OCI-LY1 (cell line): ENCODE results near the gene KCNK13.

Source experiments
- H2AFZ ChIP-seq: fragments of 200-600 bp; sonication (generic), shearing (Covaris generic); 2 replicates; pipeline ENCODE4 v1.6.0; 2014; ENCODE audit warnings: antibody characterized with exemption, mild to moderate bottlenecking, low read length
- H3F3A ChIP-seq: fragments of 200-600 bp; sonication (generic), shearing (Covaris generic); 2 replicates; pipeline ENCODE4 v1.6.0; 2014; ENCODE audit warnings: mild to moderate bottlenecking, antibody characterized with exemption, low read length, moderate library complexity; ENCODE audit not compliant: insufficient read depth
- H3K27ac ChIP-seq: fragments of 200-600 bp; sonication (generic); 2 replicates; pipeline ENCODE4 v1.5.1; 2014; ENCODE audit warnings: low read length, mixed run types, mild to moderate bottlenecking, low read depth; ENCODE audit not compliant: poor library complexity, severe bottlenecking
- H3K27me3 ChIP-seq: fragments of 200-600 bp; sonication (generic); 2 replicates; pipeline ENCODE4 v1.6.0; 2014; ENCODE audit warnings: antibody characterized with exemption, mild to moderate bottlenecking, low read length, moderate library complexity; ENCODE audit not compliant: insufficient read depth
- H3K36me3 ChIP-seq: fragments of 200-600 bp; sonication (generic); 2 replicates; pipeline ENCODE4 v1.6.1; 2014; ENCODE audit warnings: mild to moderate bottlenecking, antibody characterized with exemption, low read length, moderate library complexity, mixed read lengths; ENCODE audit not compliant: insufficient read depth
- H3K4me1 ChIP-seq: fragments of 200-600 bp; sonication (generic); 2 replicates; pipeline ENCODE4 v1.5.1; 2014; ENCODE audit warnings: mild to moderate bottlenecking, low read length, moderate library complexity; ENCODE audit not compliant: insufficient read depth, severe bottlenecking
- H3K4me2 ChIP-seq: fragments of 200-600 bp; sonication (generic), shearing (Covaris generic); 2 replicates; pipeline ENCODE4 v1.6.1; 2014; ENCODE audit warnings: low read length
- H3K4me3 ChIP-seq: fragments of 200-600 bp; sonication (generic); 2 replicates; pipeline ENCODE4 v1.5.1; 2014; ENCODE audit warnings: low read length, low read depth, mild to moderate bottlenecking, mixed read lengths; ENCODE audit not compliant: poor library complexity, severe bottlenecking
- H3K79me2 ChIP-seq: fragments of 200-600 bp; shearing (Covaris generic); 2 replicates; pipeline ENCODE4 v1.6.1; 2016; ENCODE audit warnings: mixed run types, low read length, mixed read lengths; ENCODE audit not compliant: insufficient read depth
- H3K9ac ChIP-seq: fragments of 200-600 bp; sonication (generic), shearing (Covaris generic); 2 replicates; pipeline ENCODE4 v1.6.1; 2014; ENCODE audit warnings: mild to moderate bottlenecking, low read length, mixed read lengths
- H3K9me2 ChIP-seq: fragments of 200-600 bp; sonication (generic), shearing (Covaris generic); 2 replicates; pipeline ENCODE4 v1.6.1; 2014; ENCODE audit warnings: low read depth, mild to moderate bottlenecking, low read length, mixed read lengths
- H3K9me3 ChIP-seq: fragments of 200-600 bp; shearing (Covaris generic); 2 replicates; pipeline ENCODE4 v1.6.1; 2014; ENCODE audit warnings: low read length, mixed read lengths
- H4K20me1 ChIP-seq: fragments of 200-600 bp; sonication (generic), shearing (Covaris generic); 2 replicates; pipeline ENCODE4 v1.6.0; 2016; ENCODE audit warnings: mild to moderate bottlenecking, low read length; ENCODE audit not compliant: insufficient read depth
- EZH2 ChIP-seq: fragments of 200-600 bp; sonication (generic), shearing (Covaris generic); IDR thresholded peaks from 2 replicates; pipeline ENCODE4 v1.8.0; 2017; ENCODE audit warnings: borderline replicate concordance, mixed run types, mild to moderate bottlenecking, antibody characterized with exemption, low read length, moderate library complexity, mixed read lengths
- TF ChIP-seq, protein P1 (sequence below): fragments of 200-600 bp; sonication (generic), shearing (Covaris generic); IDR thresholded peaks from 2 replicates; pipeline ENCODE4 v1.5.1; 2017; ENCODE audit warnings: mild to moderate bottlenecking, antibody characterized with exemption, low read length, moderate library complexity, mixed read lengths

The KCNK13 gene

DNA sequence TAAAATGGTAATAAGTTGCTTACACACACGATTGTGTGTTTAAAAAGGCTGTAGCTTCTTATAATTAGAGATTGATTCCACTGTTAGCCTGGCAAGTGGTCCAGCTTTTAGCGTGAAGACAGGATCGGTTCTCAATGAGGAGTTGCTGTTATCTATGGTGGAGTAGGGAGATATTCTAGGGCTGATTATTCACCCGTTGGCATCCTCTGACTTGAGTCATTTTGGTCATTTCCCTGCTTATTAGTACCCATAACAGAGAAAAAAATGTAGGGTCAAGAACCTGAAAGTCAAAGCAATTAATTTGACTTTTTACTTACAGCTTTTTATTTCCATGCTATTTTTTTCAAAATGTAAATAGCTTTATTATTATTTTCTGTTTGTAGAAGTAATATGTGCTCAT, 76.0 kb downstream of the KCNK13 start:
- H3K4me1 ChIP-seq, result no peaks in the 10 kb centered on the region
- no peaks in the 10 kb centered on the region for H3K36me3 ChIP-seq
- no peaks in the 10 kb centered on the region for H3K9me2 ChIP-seq
- no peak overlapping the region for H3K9ac ChIP-seq
- no peaks in the 10 kb centered on the region for H3K79me2 ChIP-seq
- H3K9me3 ChIP-seq, result no peaks in the 10 kb centered on the region
- no peak overlapping the region for H3K27ac ChIP-seq
- H2AFZ ChIP-seq, result no peak overlapping the region
- H3K4me2 ChIP-seq, result no peak overlapping the region
- H4K20me1 ChIP-seq, result no peaks in the 10 kb centered on the region
- no peaks in the 10 kb centered on the region for H3F3A ChIP-seq
- TF ChIP-seq EZH2, result no peak
- TF ChIP-seq, protein P1, sequence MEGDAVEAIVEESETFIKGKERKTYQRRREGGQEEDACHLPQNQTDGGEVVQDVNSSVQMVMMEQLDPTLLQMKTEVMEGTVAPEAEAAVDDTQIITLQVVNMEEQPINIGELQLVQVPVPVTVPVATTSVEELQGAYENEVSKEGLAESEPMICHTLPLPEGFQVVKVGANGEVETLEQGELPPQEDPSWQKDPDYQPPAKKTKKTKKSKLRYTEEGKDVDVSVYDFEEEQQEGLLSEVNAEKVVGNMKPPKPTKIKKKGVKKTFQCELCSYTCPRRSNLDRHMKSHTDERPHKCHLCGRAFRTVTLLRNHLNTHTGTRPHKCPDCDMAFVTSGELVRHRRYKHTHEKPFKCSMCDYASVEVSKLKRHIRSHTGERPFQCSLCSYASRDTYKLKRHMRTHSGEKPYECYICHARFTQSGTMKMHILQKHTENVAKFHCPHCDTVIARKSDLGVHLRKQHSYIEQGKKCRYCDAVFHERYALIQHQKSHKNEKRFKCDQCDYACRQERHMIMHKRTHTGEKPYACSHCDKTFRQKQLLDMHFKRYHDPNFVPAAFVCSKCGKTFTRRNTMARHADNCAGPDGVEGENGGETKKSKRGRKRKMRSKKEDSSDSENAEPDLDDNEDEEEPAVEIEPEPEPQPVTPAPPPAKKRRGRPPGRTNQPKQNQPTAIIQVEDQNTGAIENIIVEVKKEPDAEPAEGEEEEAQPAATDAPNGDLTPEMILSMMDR, result no peak
- H3K4me3 ChIP-seq, result no peak overlapping the region
- peaks cover 3% of the 10 kb centered on the region; the same call in 1 of the 2 replicates for H3K27me3 ChIP-seq

DNA sequence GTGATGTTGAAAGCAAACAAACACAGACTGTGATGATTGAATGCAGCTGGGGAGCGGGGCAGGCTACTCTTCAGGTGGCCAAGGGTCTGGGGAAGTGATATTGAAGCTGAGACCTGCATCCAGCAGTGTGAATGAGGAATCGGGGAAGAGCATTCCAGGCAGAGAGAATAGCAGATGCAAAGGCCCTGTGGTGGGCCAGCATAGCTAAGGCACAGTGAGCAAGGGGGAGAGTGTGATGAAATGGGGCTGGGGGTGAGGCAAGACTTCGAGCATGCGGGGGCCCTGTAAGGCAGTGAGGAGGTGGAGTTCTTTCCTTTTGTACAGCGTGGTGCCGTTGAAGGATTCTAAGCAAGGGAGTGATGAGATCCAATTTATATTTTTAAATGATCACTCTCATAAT, 77.4 kb downstream of the KCNK13 start:
- H3K27ac ChIP-seq, result no peak overlapping the region

DNA sequence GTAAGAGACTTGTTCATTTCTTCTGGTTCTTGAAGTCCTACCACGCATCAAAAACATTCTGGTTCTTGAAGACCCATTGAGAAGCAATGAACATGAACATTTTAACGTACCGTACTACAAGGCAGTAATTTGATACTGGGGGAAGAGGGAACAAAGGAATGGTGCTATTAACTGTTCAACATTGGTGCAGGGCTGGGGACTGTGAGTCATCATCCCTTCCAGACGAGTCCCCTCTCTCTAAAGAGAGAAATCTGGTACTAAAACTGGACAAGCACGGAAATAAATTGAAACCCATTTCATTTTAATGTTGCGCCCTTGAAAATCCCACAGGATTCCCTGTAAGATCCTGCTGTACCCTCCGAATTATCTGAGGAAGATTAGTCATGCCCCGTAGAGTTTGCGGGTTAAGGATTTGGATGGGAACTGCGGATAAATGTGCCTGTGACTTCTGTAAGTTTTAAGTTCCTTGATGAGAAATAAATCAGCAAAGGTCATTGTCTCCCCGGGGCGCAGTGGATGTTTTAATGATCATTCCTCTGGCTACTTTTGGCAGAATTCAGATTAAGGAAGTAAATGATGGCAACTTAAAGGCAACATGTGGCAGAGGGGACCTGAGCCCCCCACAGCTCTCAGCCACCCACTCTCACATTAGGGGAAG, 78.6 kb downstream of the KCNK13 start:
- no peaks in the 10 kb centered on the region for H3K9me3 ChIP-seq
- no peaks in the 10 kb centered on the region for H3F3A ChIP-seq
- H2AFZ ChIP-seq, result no peak overlapping the region
- H3K4me2 ChIP-seq, result no peak overlapping the region
- no peak overlapping the region for H3K9ac ChIP-seq
- peaks cover 3% of the 10 kb centered on the region; the same call in 1 of the 2 replicates for H3K27me3 ChIP-seq
- TF ChIP-seq EZH2, result no peak
- TF ChIP-seq, protein P1, result no peak
- H3K9me2 ChIP-seq, result no peaks in the 10 kb centered on the region
- H3K4me1 ChIP-seq, result no peaks in the 10 kb centered on the region
- no peaks in the 10 kb centered on the region for H3K36me3 ChIP-seq
- H3K4me3 ChIP-seq, result no peak overlapping the region
- H3K27ac ChIP-seq, result no peak overlapping the region
- no peaks in the 10 kb centered on the region for H3K79me2 ChIP-seq
- no peaks in the 10 kb centered on the region for H4K20me1 ChIP-seq

More for the DNA sequence above, 77.4 kb downstream of the KCNK13 start:
- Histone ChIP-seq H3K79me2 (no peaks in the 10 kb centered on the region), H3K4me3 (no peak overlapping the region), H3K9me2 (no peaks in the 10 kb centered on the region), H3K4me2 (no peak overlapping the region), H3F3A (no peaks in the 10 kb centered on the region), H3K27me3 (peaks cover 3% of the 10 kb centered on the region; the same call in 1 of the 2 replicates), H3K4me1 (no peaks in the 10 kb centered on the region), H3K36me3 (no peaks in the 10 kb centered on the region), H2AFZ (no peak overlapping the region), H3K9me3 (no peaks in the 10 kb centered on the region), H3K9ac (no peak overlapping the region), H4K20me1 (no peaks in the 10 kb centered on the region)
- TF ChIP-seq, protein P1, result no peak
